CD14-positive monocyte (primary cell): ENCODE results near the gene INPP5A. TPM values are rescaled to one million over a fixed set of nuclear protein-coding genes. Genes with fewer than 3 reads are reported as not detected.

Experiments used
- DNase-seq, 3 donors: peaks; one replicate each; pipeline ENCODE4 v3.0.0-alpha.2; 2011 to 2022
- H2AFZ ChIP-seq: 2 replicates; pipeline ENCODE4 v1.6.0; 2012; ENCODE audit warnings: mild to moderate bottlenecking, low read depth, low read length, inconsistent platforms; ENCODE audit not compliant: insufficient read depth, poor library complexity, severe bottlenecking
- H3K27ac ChIP-seq, 2 donors: 1 replicate in 1 of 2; 2 replicates in 1 of 2; pipeline ENCODE4 v1.5.1; 2012 to 2013; ENCODE audit warnings: low read length in 2 of 2, control low read depth in 1 of 2, inconsistent platforms in 1 of 2, low read depth in 1 of 2, mild to moderate bottlenecking in 1 of 2
- H3K27me3 ChIP-seq, 2 donors: one replicate each; pipeline versions ENCODE4 v1.6.0 to v1.6.1; 2011 to 2013; ENCODE audit warnings: low read length in 2 of 2; ENCODE audit not compliant: control insufficient read depth in 2 of 2, insufficient read depth in 2 of 2
- H3K36me3 ChIP-seq, 2 donors: replicated peaks in 1 of 2; 1 replicate in 1 of 2; 2 replicates in 1 of 2; pipeline versions ENCODE4 v1.5.1 to v1.6.1; 2012 to 2013; ENCODE audit warnings: low read length in 2 of 2, control low read depth in 1 of 2, inconsistent platforms in 1 of 2, mild to moderate bottlenecking in 1 of 2; ENCODE audit not compliant: insufficient read depth in 2 of 2, control insufficient read depth in 1 of 2
- H3K4me1 ChIP-seq, 2 donors: 1 replicate in 1 of 2; 2 replicates in 1 of 2; pipeline versions ENCODE4 v1.5.1 to v1.6.1; 2012 to 2013; ENCODE audit warnings: low read length in 2 of 2, control low read depth in 1 of 2, inconsistent platforms in 1 of 2, mild to moderate bottlenecking in 1 of 2, moderate library complexity in 1 of 2; ENCODE audit not compliant: insufficient read depth in 2 of 2, control insufficient read depth in 1 of 2
- H3K4me2 ChIP-seq: replicated peaks from 2 replicates; pipeline ENCODE3; 2012; ENCODE audit warnings: low read length, moderate library complexity, mild to moderate bottlenecking; ENCODE audit not compliant: poor library complexity, severe bottlenecking; ENCODE audit errors: extremely low read depth
- H3K4me3 ChIP-seq, 3 experiments: fragments of 200-600 bp in 1 of 3; sonication (generic) in 1 of 3; replicated peaks in 1 of 3; 1 replicate in 2 of 3; 2 replicates in 1 of 3; pipeline ENCODE4 v1.5.1; 2011 to 2013; ENCODE audit warnings: low read length in 3 of 3, mild to moderate bottlenecking in 3 of 3, control low read depth in 2 of 3, low read depth in 2 of 3, inconsistent platforms in 1 of 3, moderate library complexity in 1 of 3
- H3K79me2 ChIP-seq: 2 replicates; pipeline ENCODE4 v1.6.0; 2012; ENCODE audit warnings: mild to moderate bottlenecking, control low read depth, inconsistent platforms, low read length, moderate library complexity; ENCODE audit not compliant: insufficient read depth
- H3K9ac ChIP-seq: 2 replicates; pipeline ENCODE4 v1.6.0; 2017; ENCODE audit warnings: low read length, mild to moderate bottlenecking; ENCODE audit not compliant: insufficient read depth, poor library complexity, severe bottlenecking
- H3K9me3 ChIP-seq, 2 donors: replicated peaks in 1 of 2; 1 replicate in 1 of 2; 2 replicates in 1 of 2; pipeline versions ENCODE4 v1.5.1 to v1.6.1; 2012 to 2013; ENCODE audit warnings: low read length in 2 of 2, control low read depth in 1 of 2; ENCODE audit not compliant: control insufficient read depth in 1 of 2, insufficient read depth in 1 of 2
- H4K20me1 ChIP-seq: 2 replicates; pipeline ENCODE4 v1.6.0; 2012; ENCODE audit warnings: mild to moderate bottlenecking, low read length, control low read depth, moderate library complexity; ENCODE audit not compliant: insufficient read depth
- H3K27ac Mint-ChIP-seq, 7 donors: one replicate each; pipeline ENCODE4 v1.8.0; 2020; ENCODE audit warnings: mild to moderate bottlenecking in 7 of 7, mixed read lengths in 7 of 7, moderate library complexity in 6 of 7, inconsistent platforms in 2 of 7
- H3K27me3 Mint-ChIP-seq, 3 donors: one replicate each; pipeline ENCODE4 v1.8.0; 2021 to 2022; ENCODE audit warnings: low read depth in 3 of 3, mild to moderate bottlenecking in 3 of 3, mixed read lengths in 3 of 3, moderate library complexity in 3 of 3, inconsistent platforms in 1 of 3
- H3K36me3 Mint-ChIP-seq, 2 donors: one replicate each; pipeline ENCODE4 v1.8.0; 2020; ENCODE audit warnings: mixed read lengths in 2 of 2, inconsistent platforms in 1 of 2, mild to moderate bottlenecking in 1 of 2
- H3K4me1 Mint-ChIP-seq: one replicate; pipeline ENCODE4 v1.8.0; 2020; ENCODE audit warnings: mild to moderate bottlenecking, mixed read lengths
- H3K4me3 Mint-ChIP-seq, 2 donors: one replicate each; pipeline ENCODE4 v1.8.0; 2020; ENCODE audit warnings: mild to moderate bottlenecking in 2 of 2, mixed read lengths in 2 of 2, moderate library complexity in 1 of 2
- H3K9me3 Mint-ChIP-seq, 7 donors: one replicate each; pipeline ENCODE4 v1.8.0; 2020 to 2022; ENCODE audit warnings: mixed read lengths in 7 of 7, mild to moderate bottlenecking in 6 of 7, moderate library complexity in 6 of 7, inconsistent platforms in 2 of 7
- CTCF ChIP-seq: fragments of 200-600 bp; IDR thresholded peaks from one replicate; pipeline ENCODE4 v1.8.0; 2022; ENCODE audit warnings: antibody characterized with exemption, mild to moderate bottlenecking
- WGBS: methylation state at CpG from one replicate; pipeline ENCODE4 v1.1.5; 2013; ENCODE audit warnings: missing lambda C conversion rate; ENCODE audit not compliant: insufficient coverage; 5-methylcytosine and 5-hydroxymethylcytosine counted together
- intact Hi-C, 2 donors: fragments of 100-400 bp; cut with micrococcal nuclease; formaldehyde crosslinking; loops; one replicate each; pipeline versions ENCODE4 v1.15.0 to v1.15.1; 2023
- polyA plus RNA-seq, 3 donors: library from polyadenylated mRNA; depleted of rRNA in 1 of 3; unstranded in 2 of 3; stranded (reverse) in 1 of 3; fragments of 300-500 nt in 2 of 3; fragments of >200 nt in 1 of 3; fragmentation: Illumina TruSeq in 2 of 3; gene quantifications; 1 replicate in 2 of 3; 2 replicates in 1 of 3; pipeline ENCODE4 v1.2.3, GENCODE V29; 2012 to 2021

INPP5A gene
- polyA plus RNA-seq, 3 donors = 0.87 to 17.2 (median 2.9) TPM

GRCh38 chr10:132519382-132520176 lies 18.0 kb upstream of the INPP5A start:
- no peaks in the 10 kb centered on the region for H3K36me3 ChIP-seq
- Mint-ChIP-seq H3K9me3 (peaks cover 0 to 3% (median 0%) of the 10 kb centered on the region in 7 donors), H3K4me1 (peaks cover 25% of the 10 kb centered on the region), H3K36me3 (no peaks in the 10 kb centered on the region), H3K4me3 (peak overlapping the region in 1 of 2 donors; percentile 30), H3K27ac (no peak overlapping the region), H3K27me3 (peaks cover 4 to 27% (median 18%) of the 10 kb centered on the region in 3 donors)
- peaks cover 26 to 40% of the 10 kb centered on the region in 2 donors for H3K4me1 ChIP-seq
- WGBS = 90% methylated on average over 26 of the region's 30 CpGs
- H3K4me2 ChIP-seq = no peak overlapping the region
- H3K9ac ChIP-seq = no peak overlapping the region
- no peak overlapping the region for H2AFZ ChIP-seq
- no peak overlapping the region for H3K27ac ChIP-seq
- H3K9me3 ChIP-seq = no peaks in the 10 kb centered on the region
- no peak overlapping the region for H3K4me3 ChIP-seq
- DNase-seq = no peak
- TF ChIP-seq CTCF = no peak
- H3K79me2 ChIP-seq = no peaks in the 10 kb centered on the region
- no peaks in the 10 kb centered on the region for H4K20me1 ChIP-seq
- H3K27me3 ChIP-seq = no peaks in the 10 kb centered on the region
- intact Hi-C loops = loop anchor here in 1 of 2 donors (5.0 kb wide), 1 partner anchor 57 kb away; no protein-coding TSS in a partner anchor

- Histone ChIP-seq H4K20me1 (no peaks in the 10 kb centered on the region), H3K9ac (no peak overlapping the region), H2AFZ (no peak overlapping the region), H3K4me3 (no peak overlapping the region), H3K36me3 (no peaks in the 10 kb centered on the region), H3K27me3 (no peaks in the 10 kb centered on the region), H3K27ac (no peak overlapping the region), H3K9me3 (no peaks in the 10 kb centered on the region), H3K4me1 (peaks cover 22 to 34% of the 10 kb centered on the region in 2 donors), H3K4me2 (no peak overlapping the region), H3K79me2 (no peaks in the 10 kb centered on the region)
- Mint-ChIP-seq H3K4me3 (no peak overlapping the region), H3K4me1 (peaks cover 23% of the 10 kb centered on the region), H3K36me3 (no peaks in the 10 kb centered on the region), H3K27ac (no peak overlapping the region), H3K9me3 (peaks cover 0 to 3% (median 0%) of the 10 kb centered on the region in 7 donors), H3K27me3 (peaks cover 4 to 24% (median 18%) of the 10 kb centered on the region in 3 donors)
- no peak for TF ChIP-seq CTCF
- DNase-seq = no peak
- 92% methylated on average over 16 of the region's 17 CpGs for WGBS
- intact Hi-C loops = loop anchor here in 1 of 2 donors (5.0 kb wide), 1 partner anchor 58 kb away; no protein-coding TSS in a partner anchor
These were observed 17.3 kb upstream of the INPP5A start for GRCh38 chr10:132520177-132520811.
